ENCODE data around the gene DCDC2.
"Not testable (repeated sequence)": the region's sequence is repeated elsewhere in the genome, so short reads cannot be mapped to it uniquely, and the experiment has no call there.

DNA sequence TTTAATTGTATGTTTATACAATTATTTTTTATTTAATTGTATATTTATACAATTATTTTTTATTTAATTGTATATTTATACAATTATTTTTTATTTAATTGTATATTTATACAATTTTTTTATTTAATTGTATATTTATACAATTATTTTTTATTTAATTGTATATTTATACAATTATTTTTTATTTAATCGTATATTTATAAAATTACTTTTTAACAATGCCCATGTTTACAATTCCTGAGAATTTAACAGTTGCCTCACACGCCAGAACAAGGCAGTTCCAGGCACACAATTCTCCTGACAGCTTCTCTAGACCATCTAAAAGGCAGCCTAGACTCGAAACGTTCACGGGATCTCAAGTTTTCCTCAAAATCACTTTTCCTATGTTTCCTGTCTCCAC, 4.5 kb upstream of the DCDC2 start:
- TF ChIP-seq POLR2A, EP300, POLR2AphosphoS5 (IDR thresholded peaks at IDR 0.05): not testable (repeated sequence)
- TF ChIP-seq, protein P1, sequence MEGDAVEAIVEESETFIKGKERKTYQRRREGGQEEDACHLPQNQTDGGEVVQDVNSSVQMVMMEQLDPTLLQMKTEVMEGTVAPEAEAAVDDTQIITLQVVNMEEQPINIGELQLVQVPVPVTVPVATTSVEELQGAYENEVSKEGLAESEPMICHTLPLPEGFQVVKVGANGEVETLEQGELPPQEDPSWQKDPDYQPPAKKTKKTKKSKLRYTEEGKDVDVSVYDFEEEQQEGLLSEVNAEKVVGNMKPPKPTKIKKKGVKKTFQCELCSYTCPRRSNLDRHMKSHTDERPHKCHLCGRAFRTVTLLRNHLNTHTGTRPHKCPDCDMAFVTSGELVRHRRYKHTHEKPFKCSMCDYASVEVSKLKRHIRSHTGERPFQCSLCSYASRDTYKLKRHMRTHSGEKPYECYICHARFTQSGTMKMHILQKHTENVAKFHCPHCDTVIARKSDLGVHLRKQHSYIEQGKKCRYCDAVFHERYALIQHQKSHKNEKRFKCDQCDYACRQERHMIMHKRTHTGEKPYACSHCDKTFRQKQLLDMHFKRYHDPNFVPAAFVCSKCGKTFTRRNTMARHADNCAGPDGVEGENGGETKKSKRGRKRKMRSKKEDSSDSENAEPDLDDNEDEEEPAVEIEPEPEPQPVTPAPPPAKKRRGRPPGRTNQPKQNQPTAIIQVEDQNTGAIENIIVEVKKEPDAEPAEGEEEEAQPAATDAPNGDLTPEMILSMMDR (IDR thresholded peaks at IDR 0.05): not testable (repeated sequence)

All from sigmoid colon (tissue), 4 donors.